HCT116 (cell line): Measurements from ENCODE around the gene ZNF575. TPM values are rescaled to one million over a fixed set of nuclear protein-coding genes. Genes with fewer than 3 reads are reported as not detected.
"Not testable (repeated sequence)": the region's sequence is repeated elsewhere in the genome, so short reads cannot be mapped to it uniquely, and the experiment has no call there.

ENCODE experiments used
- ATAC-seq: fragments of 200-7000 bp; cut with Tn5 transposase; 2 replicates; pipeline ENCODE4 v1.9.1; 2020; ENCODE audit warnings: mild to moderate bottlenecking, moderate library complexity
- BruUV-seq: library from RNA; stranded (reverse); fragments of 400-500 nt; replicated peaks from 2 replicates; lab custom pipeline; 2021; lab: Mats Ljungman, UMichigan
- CTCF ChIA-PET: fragments of 300-600 bp; sonication (Branson Sonifier 250); formaldehyde crosslinking; loops from one replicate; lab custom pipeline; 2021; ENCODE audit warnings: antibody characterized with exemption; lab: Charles Lee
- POLR2A ChIA-PET: fragments of 300-600, 350-600 bp; sonication (Branson Sonifier 250); formaldehyde crosslinking; loops from one replicate; lab custom pipeline; 2021; ENCODE audit warnings: antibody characterized with exemption; lab: Charles Lee
- RAD21 ChIA-PET, 2 experiments: fragments of 300-600 bp; sonication (Branson Sonifier 250); formaldehyde crosslinking; loops; one replicate each; lab custom pipeline; 2023; ENCODE audit warnings: low total read pairs in 2 of 2; ENCODE audit not compliant: uncharacterized antibody in 2 of 2, unreplicated experiment in 2 of 2, low non-redundant PET in 1 of 2; lab: Charles Lee
- DNase-seq: peaks from one replicate; pipeline ENCODE4 v3.0.0-alpha.2; 2010; ENCODE audit warnings: low read depth, low spot score
- H2AFZ ChIP-seq: fragments of 200-600 bp; shearing (Covaris generic), sonication (generic); 2 replicates; pipeline ENCODE4 v1.6.1; 2017; ENCODE audit warnings: low read depth, mixed run types, mixed read lengths, antibody characterized with exemption, low read length; ENCODE audit not compliant: poor library complexity, severe bottlenecking
- H3K27ac ChIP-seq: 2 replicates; pipeline ENCODE4 v1.5.1; 2012; ENCODE audit warnings: low read depth, low read length
- H3K27me3 ChIP-seq: fragments of 200-600 bp; sonication (generic); 2 replicates; pipeline ENCODE4 v1.6.1; 2016; ENCODE audit warnings: mixed run types, low read length, mixed read lengths; ENCODE audit not compliant: insufficient read depth
- H3K36me3 ChIP-seq, 2 experiments: fragments of 200-500 bp in 1 of 2; fragments of 200-600 bp in 1 of 2; sonication (Bioruptor generic) in 1 of 2; sonication (generic) in 1 of 2; 2 replicates each; pipeline versions ENCODE4 v1.5.1 to v1.6.1; 2014 to 2016; ENCODE audit warnings: low read length in 2 of 2, inconsistent platforms in 1 of 2, mixed read lengths in 1 of 2, mixed run types in 1 of 2; ENCODE audit not compliant: insufficient read depth in 2 of 2, control insufficient read depth in 1 of 2
- H3K4me1 ChIP-seq, 2 experiments: fragments of 200-600 bp in 1 of 2; sonication (generic) in 1 of 2; 2 replicates each; pipeline versions ENCODE4 v1.5.1 to v1.6.1; 2012 to 2017; ENCODE audit warnings: low read length in 2 of 2, inconsistent platforms in 1 of 2, mild to moderate bottlenecking in 1 of 2, mixed read lengths in 1 of 2, mixed run types in 1 of 2, moderate library complexity in 1 of 2; ENCODE audit not compliant: insufficient read depth in 2 of 2, control insufficient read depth in 1 of 2
- H3K4me2 ChIP-seq: fragments of 200-600 bp; sonication (generic); 2 replicates; pipeline ENCODE4 v1.6.1; 2017; ENCODE audit warnings: mixed run types, low read length, mixed read lengths
- H3K4me3 ChIP-seq, 2 experiments: fragments of 200-600 bp in 1 of 2; sonication (generic) in 1 of 2; replicated peaks in 1 of 2; 2 replicates each; pipeline ENCODE4 v1.5.1; 2011 to 2016; ENCODE audit warnings: low read length in 2 of 2, control low read depth in 1 of 2, low read depth in 1 of 2, mild to moderate bottlenecking in 1 of 2, mixed read lengths in 1 of 2, mixed run types in 1 of 2
- H3K79me2 ChIP-seq: fragments of 200-600 bp; sonication (generic); 2 replicates; pipeline ENCODE4 v1.6.1; 2017; ENCODE audit warnings: mild to moderate bottlenecking, mixed run types, low read length, moderate library complexity, mixed read lengths; ENCODE audit not compliant: insufficient read depth
- H3K9ac ChIP-seq: fragments of 200-600 bp; sonication (generic); 2 replicates; pipeline ENCODE4 v1.6.1; 2016; ENCODE audit warnings: low read length, mixed read lengths
- H3K9me2 ChIP-seq: fragments of 200-600 bp; sonication (generic), shearing (Covaris generic); 2 replicates; pipeline ENCODE4 v1.6.1; 2017; ENCODE audit warnings: mixed run types, mild to moderate bottlenecking, moderate library complexity; ENCODE audit not compliant: insufficient read depth
- H3K9me3 ChIP-seq, 2 experiments: fragments of 200-500 bp in 1 of 2; fragments of 200-600 bp in 1 of 2; sonication (Bioruptor generic) in 1 of 2; sonication (generic) in 1 of 2; 2 replicates each; pipeline ENCODE4 v1.6.1; 2014 to 2017; ENCODE audit warnings: low read length in 2 of 2, mixed read lengths in 2 of 2, inconsistent platforms in 1 of 2, low read depth in 1 of 2, mild to moderate bottlenecking in 1 of 2, mixed run types in 1 of 2, moderate library complexity in 1 of 2; ENCODE audit not compliant: control insufficient read depth in 1 of 2, insufficient read depth in 1 of 2
- H4K20me1 ChIP-seq: fragments of 200-600 bp; sonication (generic), shearing (Covaris generic); 2 replicates; pipeline ENCODE4 v1.6.1; 2017; ENCODE audit warnings: mixed run types, mild to moderate bottlenecking, moderate library complexity; ENCODE audit not compliant: insufficient read depth
- ATF3 ChIP-seq: IDR thresholded peaks from 2 replicates; pipeline ENCODE4 v1.6.1; 2012
- CBX3 ChIP-seq: IDR thresholded peaks from 2 replicates; pipeline ENCODE4 v1.6.1; 2012; ENCODE audit warnings: low read depth
- EGR1 ChIP-seq: IDR thresholded peaks from 2 replicates; pipeline ENCODE4 v1.6.1; 2012; ENCODE audit warnings: low read depth
- SRF ChIP-seq: IDR thresholded peaks from 2 replicates; pipeline ENCODE4 v1.6.1; 2012; ENCODE audit warnings: low read depth
- intact Hi-C: fragments of 100-400 bp; cut with micrococcal nuclease; formaldehyde crosslinking; loops from 2 replicates; pipeline ENCODE4 v1.10.0; 2022
- total RNA-seq: library from RNA; stranded (reverse); gene quantifications from one replicate; pipeline ENCODE4 v1.2.1, GENCODE V29; 2021; ENCODE audit not compliant: unreplicated experiment
- TF ChIP-seq, protein P1 (sequence below): IDR thresholded peaks from 2 replicates; pipeline ENCODE4 v1.6.1; 2012; ENCODE audit warnings: low read depth

ZNF575 gene
- total RNA-seq, 1 experiment from 2014 or later = 1.9 TPM

GRCh38 chr19:43546581-43546980, 13.6 kb downstream of the ZNF575 start:
- POLR2A ChIA-PET = no interaction called here
- no TSS peak for BruUV-seq
- RAD21 ChIA-PET = no interaction called here

DNA sequence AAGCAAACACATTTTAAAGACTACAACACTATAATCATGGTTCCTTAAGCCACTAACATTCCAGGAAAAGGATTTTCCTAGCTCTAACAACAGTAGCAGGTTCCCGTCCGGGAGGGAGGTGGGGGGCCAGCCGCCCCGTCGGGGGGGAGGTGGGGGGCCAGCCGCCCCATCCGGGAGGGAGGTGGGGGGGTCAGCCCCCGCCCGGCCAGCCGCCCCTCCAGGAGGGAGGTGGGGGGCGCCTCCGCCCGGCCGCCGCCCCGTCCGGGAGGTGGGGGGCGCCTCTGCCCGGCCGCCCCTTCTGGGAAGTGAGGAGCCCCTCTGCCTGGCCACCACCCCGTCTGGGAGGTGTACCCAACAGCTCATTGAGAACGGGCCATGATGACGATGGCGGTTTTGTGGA, 14.9 kb downstream of the ZNF575 start:
- H3K27me3 ChIP-seq, CTCF ChIA-PET, H2AFZ ChIP-seq, H3K9me2 ChIP-seq, H3K27ac ChIP-seq, POLR2A ChIA-PET, H3K4me1 ChIP-seq, ATAC-seq, H4K20me1 ChIP-seq, DNase-seq, H3K79me2 ChIP-seq, H3K9me3 ChIP-seq, H3K9ac ChIP-seq, H3K4me3 ChIP-seq, RAD21 ChIA-PET, H3K4me2 ChIP-seq, intact Hi-C loops, BruUV-seq: not testable (repeated sequence)
- peaks cover 5 to 12% of the 10 kb centered on the region in 2 experiments for H3K36me3 ChIP-seq

More at GRCh38 chr19:43546581-43546980, 13.6 kb downstream of the ZNF575 start:
- Histone ChIP-seq H4K20me1 (no peaks in the 10 kb centered on the region), H3K4me2 (no peak overlapping the region), H3K36me3 (peaks cover 4 to 10% of the 10 kb centered on the region in 2 experiments), H3K79me2 (no peaks in the 10 kb centered on the region), H3K27ac (no peak overlapping the region), H2AFZ (no peak overlapping the region), H3K9me2 (no peaks in the 10 kb centered on the region), H3K9me3 (no peaks in the 10 kb centered on the region), H3K4me3 (no peak overlapping the region), H3K4me1 (no peaks in the 10 kb centered on the region), H3K9ac (no peak overlapping the region), H3K27me3 (no peaks in the 10 kb centered on the region)
- intact Hi-C loops = no loop called here
- no peak for TF ChIP-seq CBX3
- no peak for TF ChIP-seq ATF3
- TF ChIP-seq EGR1 = no peak
- TF ChIP-seq, protein P1, sequence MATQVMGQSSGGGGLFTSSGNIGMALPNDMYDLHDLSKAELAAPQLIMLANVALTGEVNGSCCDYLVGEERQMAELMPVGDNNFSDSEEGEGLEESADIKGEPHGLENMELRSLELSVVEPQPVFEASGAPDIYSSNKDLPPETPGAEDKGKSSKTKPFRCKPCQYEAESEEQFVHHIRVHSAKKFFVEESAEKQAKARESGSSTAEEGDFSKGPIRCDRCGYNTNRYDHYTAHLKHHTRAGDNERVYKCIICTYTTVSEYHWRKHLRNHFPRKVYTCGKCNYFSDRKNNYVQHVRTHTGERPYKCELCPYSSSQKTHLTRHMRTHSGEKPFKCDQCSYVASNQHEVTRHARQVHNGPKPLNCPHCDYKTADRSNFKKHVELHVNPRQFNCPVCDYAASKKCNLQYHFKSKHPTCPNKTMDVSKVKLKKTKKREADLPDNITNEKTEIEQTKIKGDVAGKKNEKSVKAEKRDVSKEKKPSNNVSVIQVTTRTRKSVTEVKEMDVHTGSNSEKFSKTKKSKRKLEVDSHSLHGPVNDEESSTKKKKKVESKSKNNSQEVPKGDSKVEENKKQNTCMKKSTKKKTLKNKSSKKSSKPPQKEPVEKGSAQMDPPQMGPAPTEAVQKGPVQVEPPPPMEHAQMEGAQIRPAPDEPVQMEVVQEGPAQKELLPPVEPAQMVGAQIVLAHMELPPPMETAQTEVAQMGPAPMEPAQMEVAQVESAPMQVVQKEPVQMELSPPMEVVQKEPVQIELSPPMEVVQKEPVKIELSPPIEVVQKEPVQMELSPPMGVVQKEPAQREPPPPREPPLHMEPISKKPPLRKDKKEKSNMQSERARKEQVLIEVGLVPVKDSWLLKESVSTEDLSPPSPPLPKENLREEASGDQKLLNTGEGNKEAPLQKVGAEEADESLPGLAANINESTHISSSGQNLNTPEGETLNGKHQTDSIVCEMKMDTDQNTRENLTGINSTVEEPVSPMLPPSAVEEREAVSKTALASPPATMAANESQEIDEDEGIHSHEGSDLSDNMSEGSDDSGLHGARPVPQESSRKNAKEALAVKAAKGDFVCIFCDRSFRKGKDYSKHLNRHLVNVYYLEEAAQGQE = no peak
- TF ChIP-seq SRF = no peak
- DNase-seq = no peak
- no peak for ATAC-seq
- CTCF ChIA-PET = no interaction called here
